Activated CD4-positive, CD25-positive, alpha-beta regulatory T cell treated with anti-CD3 and anti-CD28 coated beads, Interleukin-2, amount 50 U/mL, for 24 hours (primary cell): ENCODE measurements around the gene SAFB.

Source experiments
- ATAC-seq, 2 donors: fragments of 150-1000 bp; cut with Tn5 transposase; one replicate each; pipeline ENCODE4 v1.10.0; 2021; ENCODE audit warnings: mild to moderate bottlenecking in 1 of 2, moderate library complexity in 1 of 2

The SAFB gene

GRCh38 chr19:5669212-5669611 lies 46.3 kb downstream of the SAFB start:
- ATAC-seq = no peak

GRCh38 chr19:5671600-5671999 lies 48.7 kb downstream of the SAFB start:
- no peak for ATAC-seq

GRCh38 chr19:5672708-5673459 lies 50.0 kb downstream of the SAFB start:
- no peak for ATAC-seq

GRCh38 chr19:5673752-5674151 lies 50.9 kb downstream of the SAFB start:
- ATAC-seq = no peak

GRCh38 chr19:5674714-5675113 lies 51.8 kb downstream of the SAFB start:
- ATAC-seq = no peak

GRCh38 chr19:5676105-5676771 lies 53.4 kb downstream of the SAFB start:
- ATAC-seq = no peak

GRCh38 chr19:5676772-5677105 lies 53.9 kb downstream of the SAFB start:
- ATAC-seq = no peak

- no peak for ATAC-seq
These were observed 54.3 kb downstream of the SAFB start for GRCh38 chr19:5677136-5677535.

- no peak for ATAC-seq
These were observed 54.7 kb downstream of the SAFB start for GRCh38 chr19:5677580-5677979.

- no peak for ATAC-seq
These were observed 55.3 kb downstream of the SAFB start for GRCh38 chr19:5678071-5678718.

GRCh38 chr19:5679289-5680083 lies 56.6 kb downstream of the SAFB start:
- ATAC-seq = no peak

- no peak for ATAC-seq
These were observed 57.2 kb downstream of the SAFB start for GRCh38 chr19:5680084-5680436.

GRCh38 chr19:5680437-5681368 lies 57.8 kb downstream of the SAFB start, which contains the start of the genes HSD11B1L and MICOS13:
Gene HSD11B1L (plus strand): TSS chr19:5681027. CDS start chr19:5684833, 3,806 bp downstream.
Gene MICOS13 (minus strand): TSS chr19:5680516. CDS start chr19:5680486, 30 bp downstream.
- peak; percentile 98 for ATAC-seq

GRCh38 chr19:5681391-5682106 lies 58.7 kb downstream of the SAFB start:
- ATAC-seq = no peak

GRCh38 chr19:5682107-5682482 lies 59.2 kb downstream of the SAFB start:
- no peak for ATAC-seq

- no peak for ATAC-seq
These were observed 60.4 kb downstream of the SAFB start for GRCh38 chr19:5683177-5683886.

GRCh38 chr19:5684694-5685430 lies 62.0 kb downstream of the SAFB start:
- ATAC-seq = no peak

GRCh38 chr19:5686326-5686646 lies 63.4 kb downstream of the SAFB start:
- no peak for ATAC-seq

GRCh38 chr19:5686647-5687359 lies 63.9 kb downstream of the SAFB start:
- peak; percentile 63 to 65 for ATAC-seq
